Thyroid gland (tissue), 4 donors: ENCODE results near the gene CRTC3. TPM values are rescaled to one million over a fixed set of nuclear protein-coding genes. Genes with fewer than 3 reads are reported as not detected.

Experiments
- DNase-seq, 2 donors: peaks; one replicate each; pipeline ENCODE4 v3.0.0-alpha.2; 2019
- H3K27ac ChIP-seq, 3 donors: fragments of 200-600 bp; sonication (generic); 1 replicate in 2 of 3; 2 replicates in 1 of 3; pipeline ENCODE4 v1.5.1; 2016 to 2019; ENCODE audit warnings: mild to moderate bottlenecking in 1 of 3, moderate library complexity in 1 of 3
- H3K27me3 ChIP-seq: fragments of 200-600 bp; sonication (generic); one replicate; pipeline ENCODE4 v1.5.1; 2019
- H3K36me3 ChIP-seq, 2 donors: fragments of 200-600 bp; sonication (generic); one replicate each; pipeline ENCODE4 v1.5.1; 2016 to 2019
- H3K4me1 ChIP-seq, 2 donors: fragments of 200-600 bp; sonication (generic); one replicate each; pipeline ENCODE4 v1.5.1; 2017 to 2019
- H3K4me3 ChIP-seq, 3 donors: fragments of 200-600 bp; sonication (generic); replicated peaks in 1 of 3; 1 replicate in 2 of 3; 2 replicates in 1 of 3; pipeline ENCODE4 v1.5.1; 2016; ENCODE audit warnings: mild to moderate bottlenecking in 1 of 3
- H3K9me3 ChIP-seq: fragments of 200-600 bp; sonication (generic); one replicate; pipeline ENCODE4 v1.5.1; 2017
- POLR2A ChIP-seq, 2 donors: fragments of 450-650 bp; IDR thresholded peaks; one replicate each; pipeline ENCODE4 v1.6.1; 2017; ENCODE audit warnings: antibody characterized with exemption in 2 of 2, mild to moderate bottlenecking in 2 of 2, moderate library complexity in 1 of 2
- WGBS, 2 donors: methylation state at CpG; one replicate each; pipeline ENCODE4 v1.1.5; 2017; 5-methylcytosine and 5-hydroxymethylcytosine counted together
- intact Hi-C: fragments of 100-400 bp; cut with DNase I; formaldehyde crosslinking; loops from one replicate; pipeline ENCODE4 v1.15.1; 2023
- total RNA-seq, 4 donors: library from RNA; depleted of rRNA; stranded (reverse); fragments of >200 nt; gene quantifications; one replicate each; pipeline ENCODE4 v1.2.3, GENCODE V29; 2016
- TF ChIP-seq, protein P1 (sequence below), 6 experiments: fragments of 200-600 bp in 3 of 6; fragments of 450-650 bp in 3 of 6; sonication (generic) in 3 of 6; IDR thresholded peaks; one replicate each; pipeline ENCODE4 v1.5.1; 2016 to 2019; ENCODE audit warnings: antibody characterized with exemption in 6 of 6, mild to moderate bottlenecking in 2 of 6, inconsistent platforms in 1 of 6, moderate library complexity in 1 of 6

Gene CRTC3
- total RNA-seq, 4 donors from 2014 or later = 49.4 to 76.0 (median 62.6) TPM

DNA sequence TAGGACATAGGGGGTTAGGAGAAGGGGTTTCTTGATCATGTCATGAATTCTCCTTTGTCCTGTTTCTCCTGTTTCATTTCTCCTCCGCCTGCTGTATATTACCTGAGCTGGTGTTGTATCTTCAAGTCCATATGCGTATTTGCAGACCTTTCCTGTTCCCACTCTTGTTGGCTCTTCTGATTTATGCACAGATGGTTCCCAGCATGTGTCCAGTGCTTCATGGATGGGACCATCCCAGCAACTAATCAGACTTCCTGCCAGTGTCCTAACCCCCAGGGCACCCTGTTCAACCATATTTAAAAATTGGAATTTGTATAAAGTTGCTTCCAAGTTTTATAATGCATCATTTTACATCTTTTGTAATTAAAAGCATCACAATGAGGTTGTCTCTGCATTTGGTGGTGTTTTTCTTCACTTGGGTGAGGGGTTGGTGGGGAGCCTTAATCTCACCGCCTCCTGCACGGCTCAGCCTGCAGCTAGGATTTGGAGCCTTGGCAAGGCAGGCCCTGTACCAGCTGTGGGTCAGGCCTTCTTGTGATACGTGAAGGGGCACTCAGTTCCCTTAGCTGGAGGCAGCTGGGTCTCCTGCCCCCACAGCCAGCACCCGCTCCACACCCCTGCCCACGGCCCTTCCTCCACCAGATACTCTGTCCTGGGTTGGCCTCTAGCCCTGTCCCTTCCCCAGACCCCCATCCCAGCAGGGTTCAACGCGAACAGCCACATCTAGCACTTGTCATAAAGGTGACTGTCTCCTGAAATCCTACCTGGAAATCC lies 115.4 kb downstream of the CRTC3 start:
- H3K27me3 ChIP-seq = no peaks in the 10 kb centered on the region
- H3K27ac ChIP-seq = no peak overlapping the region
- no peak for DNase-seq
- no peak overlapping the region for H3K4me3 ChIP-seq
- WGBS, 2 donors = 88 to 93% methylated on average over 9 of the region's 9 CpGs
- TF ChIP-seq, protein P1, sequence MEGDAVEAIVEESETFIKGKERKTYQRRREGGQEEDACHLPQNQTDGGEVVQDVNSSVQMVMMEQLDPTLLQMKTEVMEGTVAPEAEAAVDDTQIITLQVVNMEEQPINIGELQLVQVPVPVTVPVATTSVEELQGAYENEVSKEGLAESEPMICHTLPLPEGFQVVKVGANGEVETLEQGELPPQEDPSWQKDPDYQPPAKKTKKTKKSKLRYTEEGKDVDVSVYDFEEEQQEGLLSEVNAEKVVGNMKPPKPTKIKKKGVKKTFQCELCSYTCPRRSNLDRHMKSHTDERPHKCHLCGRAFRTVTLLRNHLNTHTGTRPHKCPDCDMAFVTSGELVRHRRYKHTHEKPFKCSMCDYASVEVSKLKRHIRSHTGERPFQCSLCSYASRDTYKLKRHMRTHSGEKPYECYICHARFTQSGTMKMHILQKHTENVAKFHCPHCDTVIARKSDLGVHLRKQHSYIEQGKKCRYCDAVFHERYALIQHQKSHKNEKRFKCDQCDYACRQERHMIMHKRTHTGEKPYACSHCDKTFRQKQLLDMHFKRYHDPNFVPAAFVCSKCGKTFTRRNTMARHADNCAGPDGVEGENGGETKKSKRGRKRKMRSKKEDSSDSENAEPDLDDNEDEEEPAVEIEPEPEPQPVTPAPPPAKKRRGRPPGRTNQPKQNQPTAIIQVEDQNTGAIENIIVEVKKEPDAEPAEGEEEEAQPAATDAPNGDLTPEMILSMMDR (IDR thresholded peaks at IDR 0.05) = no peak
- TF ChIP-seq POLR2A (IDR thresholded peaks at IDR 0.05) = no peak
- intact Hi-C loops = loop anchor here (5.0 kb wide), 1 partner anchor 47 kb away; no protein-coding TSS in a partner anchor
- peaks cover 26 to 31% of the 10 kb centered on the region in 2 donors for H3K36me3 ChIP-seq
- H3K9me3 ChIP-seq = no peaks in the 10 kb centered on the region
- peaks cover 0 to 3% of the 10 kb centered on the region in 2 donors for H3K4me1 ChIP-seq

DNA sequence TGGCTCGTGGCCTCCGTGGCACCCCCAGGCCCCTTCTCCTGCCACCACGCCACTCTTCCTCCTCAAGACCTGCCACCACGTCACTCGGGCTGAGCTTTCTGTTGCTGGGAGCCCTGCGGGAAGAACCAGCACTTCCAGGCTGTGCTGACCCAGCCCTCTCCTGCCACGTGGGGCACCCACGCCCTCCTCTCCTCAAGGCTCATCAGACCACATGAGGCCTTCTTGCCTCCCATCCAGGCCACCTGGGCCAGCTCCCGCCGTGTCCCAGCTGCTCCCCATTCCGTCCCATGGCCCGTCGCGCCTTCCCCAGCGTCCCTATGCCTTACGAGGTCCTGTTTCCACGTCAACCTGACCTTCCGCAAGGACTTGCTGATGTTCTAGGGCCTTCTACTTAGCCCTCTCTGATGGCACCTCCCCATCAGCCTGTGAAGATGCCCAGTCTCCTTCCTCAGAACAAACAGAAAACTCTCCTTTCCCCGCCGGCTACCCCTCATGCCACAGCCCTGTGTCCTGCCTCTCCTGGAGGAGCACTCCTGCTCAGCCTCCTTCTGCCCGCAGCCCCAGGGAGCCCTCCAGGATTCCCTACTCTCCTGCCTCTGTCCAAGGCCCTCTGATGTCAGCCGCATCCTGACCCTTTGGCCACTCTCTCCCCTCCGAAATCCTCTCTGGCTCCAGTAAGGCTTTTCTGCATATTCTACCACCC lies 116.3 kb downstream of the CRTC3 start:
- TF ChIP-seq, protein P1 (IDR thresholded peaks at IDR 0.05) = no peak
- TF ChIP-seq POLR2A (IDR thresholded peaks at IDR 0.05) = no peak
- H3K27me3 ChIP-seq = no peaks in the 10 kb centered on the region
- peaks cover 0 to 3% of the 10 kb centered on the region in 2 donors for H3K4me1 ChIP-seq
- no peak overlapping the region for H3K4me3 ChIP-seq
- no peak for DNase-seq
- H3K36me3 ChIP-seq = peaks cover 20 to 25% of the 10 kb centered on the region in 2 donors
- H3K9me3 ChIP-seq = no peaks in the 10 kb centered on the region
- H3K27ac ChIP-seq = no peak overlapping the region
- intact Hi-C loops = loop anchor here (5.0 kb wide), 1 partner anchor 46 kb away; no protein-coding TSS in a partner anchor
- 83 to 85% methylated on average over 23 of the region's 23 CpGs for WGBS, 2 donors

DNA sequence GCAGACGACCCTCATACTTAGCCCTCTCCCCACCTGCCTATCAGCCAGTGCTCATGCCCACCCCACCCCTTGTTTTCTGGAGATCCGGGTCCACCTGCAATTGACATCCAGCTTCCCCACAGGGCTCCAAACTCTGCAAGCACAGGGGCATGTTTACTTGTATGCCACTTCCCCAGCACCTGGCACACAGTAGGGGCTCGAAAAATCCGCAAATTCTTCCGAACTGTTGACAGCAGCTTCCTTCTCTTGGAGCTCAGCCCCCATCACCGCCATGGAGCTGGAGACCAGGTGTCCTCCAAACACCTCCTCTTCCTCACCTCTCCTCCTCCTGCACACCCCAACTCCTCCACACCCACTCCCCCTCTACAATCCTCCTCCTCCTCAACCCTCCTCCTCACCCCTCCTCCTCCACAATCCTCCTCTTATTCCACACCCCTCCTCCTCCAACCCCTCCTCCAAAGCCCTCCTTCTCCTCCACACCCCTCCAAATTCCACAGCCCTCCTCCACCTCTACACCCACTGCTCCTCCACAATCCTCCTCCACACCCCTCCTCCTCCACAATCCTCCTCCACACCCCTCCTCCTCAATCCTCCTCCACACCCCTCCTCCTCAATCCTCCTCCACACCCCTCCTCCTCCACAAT lies 117.1 kb downstream of the CRTC3 start:
- no peak overlapping the region for H3K4me3 ChIP-seq
- intact Hi-C loops = loop anchor here (5.0 kb wide), 1 partner anchor 46 kb away; no protein-coding TSS in a partner anchor
- DNase-seq = no peak
- no peak for TF ChIP-seq POLR2A (IDR thresholded peaks at IDR 0.05)
- TF ChIP-seq, protein P1 (IDR thresholded peaks at IDR 0.05) = no peak
- peaks cover 15 to 20% of the 10 kb centered on the region in 2 donors for H3K36me3 ChIP-seq
- no peak overlapping the region for H3K27ac ChIP-seq
- WGBS, 2 donors = 69 to 75% methylated on average over 6 of the region's 6 CpGs
- no peaks in the 10 kb centered on the region for H3K9me3 ChIP-seq
- peaks cover 0 to 3% of the 10 kb centered on the region in 2 donors for H3K4me1 ChIP-seq
- H3K27me3 ChIP-seq = no peaks in the 10 kb centered on the region

DNA sequence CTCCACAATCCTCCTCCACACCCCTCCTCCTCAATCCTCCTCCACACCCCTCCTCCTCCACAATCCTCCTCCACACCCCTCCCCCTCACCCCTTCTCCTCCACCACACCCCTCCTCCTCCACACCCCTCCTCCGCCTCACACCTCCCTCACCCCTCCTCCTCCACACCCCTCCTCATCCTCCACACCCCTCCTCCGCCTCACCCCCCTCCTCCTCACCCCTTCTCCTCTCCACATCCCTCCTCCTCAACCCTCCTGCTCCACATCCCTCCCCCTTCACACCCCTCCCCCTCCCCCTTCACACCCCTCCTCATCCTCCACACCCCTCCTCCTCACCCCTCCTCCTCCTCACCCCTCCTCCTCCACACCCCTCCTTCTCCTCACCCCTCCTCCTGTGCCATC lies 117.6 kb downstream of the CRTC3 start:
- H3K27ac ChIP-seq = no peak overlapping the region
- 20% methylated on average over 1 of the region's 2 CpGs; no CpG with 5 or more reads in 1 of the 2 donors for WGBS, 2 donors
- no peaks in the 10 kb centered on the region for H3K9me3 ChIP-seq
- H3K4me3 ChIP-seq = no peak overlapping the region
- DNase-seq = no peak
- TF ChIP-seq, protein P1 (IDR thresholded peaks at IDR 0.05) = no peak
- no peak for TF ChIP-seq POLR2A (IDR thresholded peaks at IDR 0.05)
- no peaks in the 10 kb centered on the region for H3K27me3 ChIP-seq
- H3K4me1 ChIP-seq = peaks cover 0 to 3% of the 10 kb centered on the region in 2 donors
- intact Hi-C loops = loop anchor here (5.0 kb wide), 1 partner anchor 45 kb away; no protein-coding TSS in a partner anchor
- H3K36me3 ChIP-seq = peaks cover 9 to 15% of the 10 kb centered on the region in 2 donors
